ENCODE measurements around the gene SYT14. TPM values are rescaled to one million over a fixed set of nuclear protein-coding genes. Genes with fewer than 3 reads are reported as not detected.

SYT14 gene
- polyA plus RNA-seq, 1 donor from 2014 or later = 21.9 TPM

DNA sequence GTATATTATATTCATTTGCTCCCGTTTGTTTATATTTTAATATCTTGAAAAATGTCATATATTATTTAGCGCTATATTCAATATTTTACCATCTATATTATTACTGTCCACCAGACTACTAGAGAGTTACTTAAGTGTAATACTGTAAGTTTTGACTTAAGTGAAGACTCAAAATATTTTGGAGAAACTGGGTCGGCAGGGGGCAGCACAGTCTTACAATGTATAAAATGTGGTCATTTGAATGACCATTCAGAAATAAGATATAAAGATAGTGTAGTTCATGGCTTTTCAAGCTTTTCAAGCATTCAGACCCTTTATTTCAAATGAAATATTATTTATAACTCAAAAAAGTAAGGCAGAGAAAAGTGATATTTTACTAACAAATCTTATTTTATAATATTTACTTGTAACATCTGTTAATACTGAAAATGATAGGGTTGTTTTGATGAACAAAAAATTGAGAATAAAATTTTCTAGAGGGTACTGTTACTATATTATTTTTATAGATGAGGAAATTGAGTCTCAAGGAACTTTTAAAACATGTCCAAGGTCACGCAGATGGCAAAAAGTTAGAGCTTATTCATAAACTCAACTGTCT is 205.5 kb downstream of the SYT14 start:
- Histone ChIP-seq H4K20me1 (ENCODE audit: insufficient read depth) (no peaks in the 10 kb centered on the region), H3K4me2 (ENCODE audit: low read length) (no peak overlapping the region), H3K79me2 (replicated peaks; ENCODE audit: insufficient read depth, low read length) (no peaks in the 10 kb centered on the region), H3K9me3 (ENCODE audit: low read length) (no peaks in the 10 kb centered on the region), H2AFZ (ENCODE audit: low read depth, low read length) (no peak overlapping the region), H3K36me3 (ENCODE audit: insufficient read depth, low read length) (no peaks in the 10 kb centered on the region), H3K9me2 (ENCODE audit: insufficient read depth, low read length) (no peaks in the 10 kb centered on the region), H3K27ac (ENCODE audit: low read length) (no peak overlapping the region), H3K27me3 (ENCODE audit: insufficient read depth, low read depth, low read length) (no peaks in the 10 kb centered on the region), H3F3A (ENCODE audit: insufficient read depth, low read length, poor library complexity, severe bottlenecking) (no peaks in the 10 kb centered on the region), H3K4me3 (ENCODE audit: low read length) (no peak overlapping the region), H3K9ac (ENCODE audit: low read length) (no peak overlapping the region)
- TF ChIP-seq POLR2AphosphoS5 (IDR thresholded peaks at IDR 0.05) (no peak), EP300 (conservative IDR thresholded peaks at IDR 0.05; ENCODE audit: poor library complexity, severe bottlenecking) (no peak), EZH2 (IDR thresholded peaks at IDR 0.05; ENCODE audit: borderline replicate concordance, insufficient read depth, low read length, poor library complexity, severe bottlenecking) (no peak), TAF1 (IDR thresholded peaks at IDR 0.05; ENCODE audit: low read depth) (no peak), SMC3 (conservative IDR thresholded peaks at IDR 0.05; ENCODE audit: poor library complexity) (peak; percentile 73), MXI1 (conservative IDR thresholded peaks at IDR 0.05; ENCODE audit: poor library complexity, severe bottlenecking) (no peak), RAD21 (conservative IDR thresholded peaks at IDR 0.05) (peak; percentile 67)
- TF ChIP-seq, protein P1, sequence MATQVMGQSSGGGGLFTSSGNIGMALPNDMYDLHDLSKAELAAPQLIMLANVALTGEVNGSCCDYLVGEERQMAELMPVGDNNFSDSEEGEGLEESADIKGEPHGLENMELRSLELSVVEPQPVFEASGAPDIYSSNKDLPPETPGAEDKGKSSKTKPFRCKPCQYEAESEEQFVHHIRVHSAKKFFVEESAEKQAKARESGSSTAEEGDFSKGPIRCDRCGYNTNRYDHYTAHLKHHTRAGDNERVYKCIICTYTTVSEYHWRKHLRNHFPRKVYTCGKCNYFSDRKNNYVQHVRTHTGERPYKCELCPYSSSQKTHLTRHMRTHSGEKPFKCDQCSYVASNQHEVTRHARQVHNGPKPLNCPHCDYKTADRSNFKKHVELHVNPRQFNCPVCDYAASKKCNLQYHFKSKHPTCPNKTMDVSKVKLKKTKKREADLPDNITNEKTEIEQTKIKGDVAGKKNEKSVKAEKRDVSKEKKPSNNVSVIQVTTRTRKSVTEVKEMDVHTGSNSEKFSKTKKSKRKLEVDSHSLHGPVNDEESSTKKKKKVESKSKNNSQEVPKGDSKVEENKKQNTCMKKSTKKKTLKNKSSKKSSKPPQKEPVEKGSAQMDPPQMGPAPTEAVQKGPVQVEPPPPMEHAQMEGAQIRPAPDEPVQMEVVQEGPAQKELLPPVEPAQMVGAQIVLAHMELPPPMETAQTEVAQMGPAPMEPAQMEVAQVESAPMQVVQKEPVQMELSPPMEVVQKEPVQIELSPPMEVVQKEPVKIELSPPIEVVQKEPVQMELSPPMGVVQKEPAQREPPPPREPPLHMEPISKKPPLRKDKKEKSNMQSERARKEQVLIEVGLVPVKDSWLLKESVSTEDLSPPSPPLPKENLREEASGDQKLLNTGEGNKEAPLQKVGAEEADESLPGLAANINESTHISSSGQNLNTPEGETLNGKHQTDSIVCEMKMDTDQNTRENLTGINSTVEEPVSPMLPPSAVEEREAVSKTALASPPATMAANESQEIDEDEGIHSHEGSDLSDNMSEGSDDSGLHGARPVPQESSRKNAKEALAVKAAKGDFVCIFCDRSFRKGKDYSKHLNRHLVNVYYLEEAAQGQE (IDR thresholded peaks at IDR 0.05; ENCODE audit: borderline replicate concordance) = no peak
- TF ChIP-seq, protein P2, sequence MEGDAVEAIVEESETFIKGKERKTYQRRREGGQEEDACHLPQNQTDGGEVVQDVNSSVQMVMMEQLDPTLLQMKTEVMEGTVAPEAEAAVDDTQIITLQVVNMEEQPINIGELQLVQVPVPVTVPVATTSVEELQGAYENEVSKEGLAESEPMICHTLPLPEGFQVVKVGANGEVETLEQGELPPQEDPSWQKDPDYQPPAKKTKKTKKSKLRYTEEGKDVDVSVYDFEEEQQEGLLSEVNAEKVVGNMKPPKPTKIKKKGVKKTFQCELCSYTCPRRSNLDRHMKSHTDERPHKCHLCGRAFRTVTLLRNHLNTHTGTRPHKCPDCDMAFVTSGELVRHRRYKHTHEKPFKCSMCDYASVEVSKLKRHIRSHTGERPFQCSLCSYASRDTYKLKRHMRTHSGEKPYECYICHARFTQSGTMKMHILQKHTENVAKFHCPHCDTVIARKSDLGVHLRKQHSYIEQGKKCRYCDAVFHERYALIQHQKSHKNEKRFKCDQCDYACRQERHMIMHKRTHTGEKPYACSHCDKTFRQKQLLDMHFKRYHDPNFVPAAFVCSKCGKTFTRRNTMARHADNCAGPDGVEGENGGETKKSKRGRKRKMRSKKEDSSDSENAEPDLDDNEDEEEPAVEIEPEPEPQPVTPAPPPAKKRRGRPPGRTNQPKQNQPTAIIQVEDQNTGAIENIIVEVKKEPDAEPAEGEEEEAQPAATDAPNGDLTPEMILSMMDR (IDR thresholded peaks at IDR 0.05; ENCODE audit: poor library complexity, severe bottlenecking) = peak; percentile 64

DNA sequence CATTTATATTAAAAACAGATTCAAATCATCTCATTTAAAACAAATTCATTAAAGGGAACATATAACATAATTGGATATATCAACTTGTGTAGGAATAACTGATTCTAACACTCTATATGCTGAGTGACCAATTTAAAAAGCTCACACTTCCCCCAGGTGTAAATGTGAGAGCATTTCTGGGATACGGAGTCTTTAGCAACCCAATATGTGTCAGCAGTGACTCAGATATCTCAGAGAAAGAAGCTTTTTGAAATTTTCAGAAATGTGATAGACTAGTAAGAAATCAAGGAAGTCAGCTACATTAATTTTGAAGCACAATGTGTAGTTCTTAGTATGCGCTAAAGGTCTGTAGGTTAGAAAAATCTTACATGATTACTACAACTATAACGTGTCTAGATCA is 206.7 kb downstream of the SYT14 start:
- Histone ChIP-seq H2AFZ (ENCODE audit: low read depth, low read length) (no peak overlapping the region), H3K4me3 (ENCODE audit: low read length) (no peak overlapping the region), H3K27ac (ENCODE audit: low read length) (no peak overlapping the region), H4K20me1 (ENCODE audit: insufficient read depth) (no peaks in the 10 kb centered on the region), H3K9me3 (ENCODE audit: low read length) (no peaks in the 10 kb centered on the region), H3K36me3 (ENCODE audit: insufficient read depth, low read length) (no peaks in the 10 kb centered on the region), H3K27me3 (ENCODE audit: insufficient read depth, low read depth, low read length) (no peaks in the 10 kb centered on the region), H3K4me2 (ENCODE audit: low read length) (no peak overlapping the region), H3K79me2 (replicated peaks; ENCODE audit: insufficient read depth, low read length) (no peaks in the 10 kb centered on the region), H3F3A (ENCODE audit: insufficient read depth, low read length, poor library complexity, severe bottlenecking) (no peaks in the 10 kb centered on the region), H3K9ac (ENCODE audit: low read length) (no peak overlapping the region), H3K9me2 (ENCODE audit: insufficient read depth, low read length) (no peaks in the 10 kb centered on the region)
- TF ChIP-seq, protein P2 (IDR thresholded peaks at IDR 0.05; ENCODE audit: poor library complexity, severe bottlenecking) = no peak
- TF ChIP-seq SMC3 (conservative IDR thresholded peaks at IDR 0.05; ENCODE audit: poor library complexity) = no peak
- TF ChIP-seq, protein P1 (IDR thresholded peaks at IDR 0.05; ENCODE audit: borderline replicate concordance) = no peak
- no peak for TF ChIP-seq MXI1 (conservative IDR thresholded peaks at IDR 0.05; ENCODE audit: poor library complexity, severe bottlenecking)
- TF ChIP-seq EP300 (conservative IDR thresholded peaks at IDR 0.05; ENCODE audit: poor library complexity, severe bottlenecking) = no peak
- TF ChIP-seq RAD21 (conservative IDR thresholded peaks at IDR 0.05) = no peak
- no peak for TF ChIP-seq TAF1 (IDR thresholded peaks at IDR 0.05; ENCODE audit: low read depth)
- no peak for TF ChIP-seq POLR2AphosphoS5 (IDR thresholded peaks at IDR 0.05)
- TF ChIP-seq EZH2 (IDR thresholded peaks at IDR 0.05; ENCODE audit: borderline replicate concordance, insufficient read depth, low read length, poor library complexity, severe bottlenecking) = no peak

Data from neural cell (in vitro differentiated cells).